Measurements from ENCODE around the gene COG6.

Gene COG6

DNA sequence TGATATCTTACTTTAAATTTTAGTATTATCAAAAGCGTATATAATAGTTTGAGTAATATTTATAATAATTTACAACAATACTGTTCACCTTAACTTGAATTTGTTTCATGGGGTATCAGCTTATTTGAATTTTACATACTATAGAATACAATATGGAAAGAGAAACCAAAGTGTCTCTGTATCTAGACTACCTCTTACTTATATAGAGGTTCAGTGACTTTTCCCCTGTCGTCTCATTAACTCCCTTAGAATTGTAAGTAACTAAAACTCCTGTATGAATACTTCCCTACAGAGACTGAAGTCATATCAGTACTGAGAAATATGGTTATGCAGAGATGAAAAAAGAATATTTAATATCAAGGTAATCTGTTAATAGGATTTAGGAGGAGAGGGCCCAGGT, 26.8 kb downstream of the COG6 start:
- no peak for DNase-seq (ENCODE audit: low read depth in 2 of 2)

DNA sequence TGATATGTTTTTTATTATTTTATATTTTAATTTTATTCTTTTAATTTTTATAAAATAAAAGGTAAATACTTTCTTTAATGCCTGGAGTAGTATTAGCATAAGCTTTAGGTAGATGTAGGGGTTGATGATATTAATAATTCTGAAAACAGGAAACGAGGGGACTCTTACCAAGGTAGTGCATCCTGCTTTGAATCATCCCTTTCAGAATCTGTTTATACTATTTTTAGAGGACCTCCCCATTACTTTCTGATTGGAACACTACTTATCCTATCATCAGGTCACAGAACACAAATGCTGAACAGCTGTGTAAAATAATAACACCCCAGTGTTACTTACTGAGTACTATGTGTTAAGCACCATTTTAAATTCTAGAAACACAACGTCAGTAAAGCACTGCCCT, 27.3 kb downstream of the COG6 start:
- DNase-seq (ENCODE audit: low read depth in 2 of 2), result no peak

DNA sequence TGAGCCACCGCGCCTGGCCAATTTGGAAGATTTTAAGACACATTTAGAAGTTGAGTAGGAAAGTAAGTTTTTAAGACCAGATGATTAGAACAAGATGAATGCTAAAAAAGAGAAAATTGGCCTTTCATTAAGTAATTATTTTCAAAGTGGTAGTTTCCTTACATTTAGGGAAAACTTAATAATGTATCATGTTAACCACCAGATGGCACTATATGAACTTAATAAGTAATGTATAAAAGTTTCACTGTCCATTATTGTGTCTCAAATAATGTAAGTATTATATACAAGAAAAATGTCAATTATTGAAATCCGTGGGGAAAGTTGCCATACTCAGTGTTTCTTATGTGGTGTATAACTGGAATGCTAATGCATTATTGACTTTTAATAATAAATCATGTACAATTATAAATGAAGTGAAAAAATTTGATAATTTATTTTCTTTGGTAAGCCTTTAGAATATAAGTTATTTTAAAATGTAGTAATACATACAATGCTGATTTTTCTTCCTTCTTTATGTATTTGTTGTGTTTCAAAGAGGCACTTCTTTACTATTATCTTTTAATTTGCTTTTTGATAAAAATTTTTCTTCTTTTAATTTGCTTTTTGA, 29.2 kb downstream of the COG6 start:
- no peak for DNase-seq (ENCODE audit: low read depth in 2 of 2)

- DNase-seq (ENCODE audit: low read depth in 2 of 2), result no peak
Observed at GRCh38 chr13:39685652-39686051, 30.2 kb downstream of the COG6 start.

DNA sequence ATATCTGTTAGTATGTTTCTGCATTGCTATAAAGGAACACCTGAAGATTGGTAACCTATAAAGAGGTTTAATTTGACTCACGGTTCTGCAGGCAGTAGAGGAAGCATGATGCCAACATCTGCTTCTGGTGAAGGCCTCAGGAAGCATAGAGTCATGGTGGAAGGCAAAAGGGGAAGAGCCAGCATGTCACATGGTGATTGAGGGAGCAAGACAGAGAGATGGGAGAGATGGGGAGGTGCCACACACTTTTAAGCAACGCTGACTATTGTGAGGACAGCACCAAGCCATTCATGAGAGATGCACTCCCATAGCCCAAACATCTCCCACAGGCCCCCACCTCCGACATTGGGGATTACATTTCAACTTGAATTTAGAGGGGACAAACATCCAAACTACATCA, 32.8 kb downstream of the COG6 start:
- no peak for DNase-seq (ENCODE audit: low read depth in 2 of 2)

DNA sequence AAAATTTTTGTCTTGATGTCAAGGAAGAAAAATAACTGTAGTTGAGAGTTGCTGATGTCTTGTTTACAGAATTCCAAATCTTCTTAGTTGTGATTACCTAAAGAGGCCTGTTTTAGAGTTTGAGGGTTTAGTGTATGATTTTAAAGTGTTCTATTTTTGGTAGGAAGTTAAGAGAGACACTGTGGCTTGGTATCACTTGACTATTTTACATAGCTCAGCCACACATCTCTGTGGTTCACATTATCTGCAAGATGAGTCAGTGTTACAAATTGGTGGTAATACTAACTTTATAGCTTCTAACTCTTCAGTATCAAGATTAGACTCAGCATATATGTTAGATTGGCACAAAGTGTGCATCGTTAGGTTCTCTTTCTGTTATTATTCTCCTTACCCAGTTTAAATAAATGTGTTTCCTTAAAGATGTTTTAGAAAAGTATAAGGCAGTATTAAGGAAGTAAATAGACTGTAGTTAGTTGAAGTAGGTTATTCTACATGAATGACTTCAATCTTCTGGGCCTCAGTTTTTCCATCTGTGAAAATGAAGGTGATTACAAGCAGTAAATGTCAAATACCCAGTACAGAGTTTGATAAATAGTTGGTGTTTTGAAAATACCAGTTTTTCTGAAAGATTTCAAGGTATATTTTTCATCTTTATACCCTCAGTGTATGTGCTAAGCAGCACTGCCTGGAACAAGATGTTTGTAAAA, 33.4 kb downstream of the COG6 start:
- no peak for DNase-seq (ENCODE audit: low read depth in 2 of 2)

DNA sequence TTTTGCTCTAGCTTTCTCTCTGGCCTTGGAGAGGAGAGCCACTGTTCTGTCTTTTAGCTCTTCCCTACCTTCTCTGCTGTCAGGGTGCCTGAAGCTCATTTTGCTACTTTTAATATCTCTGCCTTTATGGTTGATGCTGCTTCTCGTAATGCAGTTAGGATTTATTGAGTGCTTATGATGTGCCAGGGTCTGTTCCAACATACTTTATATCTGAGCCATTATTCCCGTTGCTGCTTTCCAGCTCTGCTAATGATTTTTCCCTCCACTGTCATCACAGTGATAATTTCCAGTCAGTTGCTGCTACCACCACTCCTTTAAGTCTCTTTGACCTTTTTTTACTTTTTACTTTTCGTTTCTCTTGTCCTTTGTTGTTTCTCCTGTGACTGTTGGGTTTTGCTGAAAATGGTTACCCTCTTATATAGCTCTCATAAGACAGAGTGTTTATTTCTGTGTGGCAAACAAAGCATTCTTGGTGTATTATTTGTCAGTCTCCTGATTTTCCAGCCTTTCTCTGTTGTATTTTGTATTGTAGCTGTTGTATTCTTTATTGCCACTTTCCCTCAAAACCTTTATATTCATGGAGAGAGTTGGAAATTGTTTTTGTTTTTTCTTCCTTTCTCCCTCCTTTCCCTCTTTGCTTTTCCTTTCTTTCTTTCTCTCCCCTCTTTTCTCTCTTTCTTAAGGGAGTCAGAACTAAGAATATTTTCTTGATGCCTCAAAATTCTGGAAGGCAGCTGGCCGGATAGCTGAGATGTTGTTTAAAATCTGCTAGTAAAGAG, 37.4 kb downstream of the COG6 start:
- no peak for DNase-seq (ENCODE audit: low read depth in 2 of 2)

GRCh38 chr13:39699274-39699673, 43.8 kb downstream of the COG6 start:
- no peak for DNase-seq (ENCODE audit: low read depth in 2 of 2)

GRCh38 chr13:39712626-39713025, 57.2 kb downstream of the COG6 start:
- DNase-seq (ENCODE audit: low read depth in 2 of 2), result no peak

DNA sequence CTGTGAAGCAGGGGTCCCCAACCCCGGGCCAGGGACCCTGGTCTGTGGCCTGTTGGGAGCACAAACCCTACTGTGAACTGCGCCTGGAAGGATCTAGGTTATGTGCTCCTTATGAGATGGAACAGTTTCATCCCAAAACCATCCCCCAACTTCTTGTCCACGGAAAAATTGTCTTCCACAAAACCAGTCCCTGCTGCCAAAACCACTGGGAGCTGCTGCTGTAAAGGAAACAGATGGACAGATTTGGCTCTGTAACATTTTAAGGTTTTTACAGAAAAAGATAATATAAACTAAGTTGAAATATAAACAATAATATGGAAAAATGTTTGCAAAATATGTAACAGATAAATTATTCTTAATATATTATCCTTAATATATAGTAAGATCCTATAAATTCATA, 73.7 kb downstream of the COG6 start:
- no peak for DNase-seq (ENCODE audit: low read depth in 2 of 2)

DNA sequence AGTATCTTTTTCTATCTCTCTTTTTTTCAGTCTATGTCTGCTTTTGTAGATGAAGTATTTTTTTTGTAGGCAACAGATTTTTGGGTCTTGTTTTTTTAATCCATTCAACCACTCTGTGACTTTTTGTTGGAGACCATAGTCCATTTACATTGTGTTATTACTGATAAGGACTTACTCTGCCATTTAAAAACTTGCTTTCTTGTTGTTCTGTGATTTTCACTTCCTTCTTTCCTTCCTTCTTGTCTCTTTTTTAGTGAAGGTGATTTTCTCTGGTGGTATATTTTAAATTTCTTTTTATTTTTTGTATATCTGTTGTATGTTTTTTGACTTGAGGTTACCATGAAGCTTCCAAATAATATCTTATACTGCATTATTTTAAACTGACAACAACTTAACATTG, 79.5 kb downstream of the COG6 start:
- no peak for DNase-seq (ENCODE audit: low read depth in 2 of 2)

DNA sequence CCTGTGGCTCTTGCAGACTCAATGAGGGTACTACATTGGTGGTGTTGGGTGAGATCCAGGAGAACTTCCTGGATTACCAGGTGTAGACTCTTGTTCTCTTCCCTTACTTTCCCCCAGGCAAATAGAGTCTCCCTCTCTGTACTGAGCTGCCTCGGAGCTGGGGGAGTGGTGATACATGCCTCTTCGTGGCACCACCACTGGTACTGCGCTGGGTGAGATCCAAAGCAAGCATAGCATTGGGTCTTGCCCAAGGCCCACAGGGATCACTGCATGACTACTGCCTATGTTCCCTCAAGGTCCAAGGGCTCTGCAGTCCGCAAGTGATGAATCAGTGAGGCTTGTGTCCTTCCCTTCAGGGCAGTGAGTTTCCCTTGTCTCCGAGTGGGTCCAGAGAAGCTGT, 81.6 kb downstream of the COG6 start:
- DNase-seq (ENCODE audit: low read depth in 2 of 2), result no peak

GRCh38 chr13:39740761-39741160, 85.3 kb downstream of the COG6 start:
- no peak for DNase-seq (ENCODE audit: low read depth in 2 of 2)

GRCh38 chr13:39748961-39749360, 93.5 kb downstream of the COG6 start:
- no peak for DNase-seq (ENCODE audit: low read depth in 2 of 2)

DNA sequence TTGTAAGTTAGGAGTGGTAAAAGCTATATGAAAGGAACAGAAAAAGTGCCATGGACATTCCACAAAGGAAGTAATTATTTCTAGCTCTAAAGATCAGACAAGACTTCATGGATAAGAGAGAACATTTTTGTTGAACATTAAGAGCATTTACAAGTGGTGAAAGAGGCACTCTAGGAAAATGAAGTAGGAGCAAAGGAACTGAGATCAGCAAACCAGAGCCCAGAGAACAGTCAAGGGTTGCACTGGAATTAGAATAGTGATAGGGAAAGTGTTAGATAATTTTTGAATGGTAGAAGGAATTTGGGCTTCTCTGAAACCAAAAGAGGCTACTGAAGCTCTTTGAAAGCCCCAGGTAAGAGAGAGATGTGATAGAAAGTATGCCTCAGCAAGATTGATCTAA, 94.1 kb downstream of the COG6 start:
- no peak for DNase-seq (ENCODE audit: low read depth in 2 of 2)

DNA sequence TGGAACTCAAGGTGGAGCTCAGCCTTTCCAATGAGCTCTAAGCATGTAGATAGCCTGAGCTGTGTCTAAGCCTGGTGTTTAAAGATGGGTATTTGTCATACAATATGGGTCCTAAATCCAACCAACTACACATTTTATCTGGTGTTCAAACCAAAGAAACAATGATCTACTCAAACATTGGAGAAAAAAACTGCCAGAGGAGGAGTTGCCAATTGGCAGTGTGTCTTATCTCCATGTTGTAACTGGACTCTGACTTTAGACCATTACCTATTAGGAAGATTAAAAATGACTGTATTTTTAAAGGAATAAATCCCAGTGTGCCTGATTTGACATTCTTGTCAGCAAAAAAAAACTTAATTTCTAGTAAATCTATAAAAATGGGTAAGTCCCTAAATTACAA, 96.3 kb downstream of the COG6 start:
- DNase-seq (ENCODE audit: low read depth in 2 of 2), result no peak

DNA sequence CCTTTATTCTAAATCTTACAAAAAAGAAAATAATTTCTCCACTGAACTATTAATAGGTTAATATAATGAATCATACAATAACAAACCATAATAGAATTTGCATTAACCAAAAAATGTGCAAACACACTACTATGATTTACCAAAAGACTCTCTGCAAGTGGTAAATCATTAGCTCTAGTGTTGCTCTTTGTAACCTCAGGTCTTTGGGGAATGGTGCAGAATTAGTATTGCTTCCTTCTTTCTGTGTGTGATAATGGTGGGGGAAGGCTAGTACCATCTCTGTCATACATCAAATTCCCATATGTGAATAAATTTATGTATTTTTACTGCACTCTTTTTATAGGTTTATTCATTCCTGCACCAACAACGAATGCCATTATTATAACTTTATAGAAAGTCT, 105.1 kb downstream of the COG6 start:
- no peak for DNase-seq (ENCODE audit: low read depth in 2 of 2)

DNA sequence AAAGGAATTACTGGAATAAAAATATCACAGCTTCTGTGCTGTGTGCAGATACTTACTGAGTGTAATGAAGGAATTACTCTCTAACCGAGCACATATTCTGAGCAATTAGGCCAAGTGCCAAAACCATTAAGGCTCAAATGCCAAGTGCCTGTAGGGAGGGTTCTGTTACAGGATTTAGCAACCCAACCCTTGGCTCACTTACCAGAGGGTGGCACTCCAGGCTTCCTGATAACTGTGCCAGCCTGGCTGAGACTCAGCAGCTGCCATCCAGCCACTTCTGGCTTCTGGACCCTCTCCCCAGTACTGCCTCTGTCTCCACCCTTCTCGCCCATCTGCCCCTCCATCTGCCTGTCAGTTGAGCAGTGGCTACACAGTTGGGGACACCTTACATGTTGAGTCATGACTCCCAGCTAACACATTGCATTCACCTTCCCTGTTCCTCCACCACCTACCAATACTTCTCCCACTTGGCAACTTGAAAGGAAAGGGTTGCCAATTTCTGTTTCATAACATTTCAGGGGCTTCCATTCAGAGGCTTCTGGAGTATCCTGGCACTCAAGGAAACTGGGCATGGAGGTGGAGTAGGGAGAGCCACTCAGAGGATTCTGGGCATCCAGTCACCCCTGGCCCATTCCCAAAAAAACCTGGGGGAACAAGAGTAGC, 110.5 kb downstream of the COG6 start:
- no peak for DNase-seq (ENCODE audit: low read depth in 2 of 2)

DNA sequence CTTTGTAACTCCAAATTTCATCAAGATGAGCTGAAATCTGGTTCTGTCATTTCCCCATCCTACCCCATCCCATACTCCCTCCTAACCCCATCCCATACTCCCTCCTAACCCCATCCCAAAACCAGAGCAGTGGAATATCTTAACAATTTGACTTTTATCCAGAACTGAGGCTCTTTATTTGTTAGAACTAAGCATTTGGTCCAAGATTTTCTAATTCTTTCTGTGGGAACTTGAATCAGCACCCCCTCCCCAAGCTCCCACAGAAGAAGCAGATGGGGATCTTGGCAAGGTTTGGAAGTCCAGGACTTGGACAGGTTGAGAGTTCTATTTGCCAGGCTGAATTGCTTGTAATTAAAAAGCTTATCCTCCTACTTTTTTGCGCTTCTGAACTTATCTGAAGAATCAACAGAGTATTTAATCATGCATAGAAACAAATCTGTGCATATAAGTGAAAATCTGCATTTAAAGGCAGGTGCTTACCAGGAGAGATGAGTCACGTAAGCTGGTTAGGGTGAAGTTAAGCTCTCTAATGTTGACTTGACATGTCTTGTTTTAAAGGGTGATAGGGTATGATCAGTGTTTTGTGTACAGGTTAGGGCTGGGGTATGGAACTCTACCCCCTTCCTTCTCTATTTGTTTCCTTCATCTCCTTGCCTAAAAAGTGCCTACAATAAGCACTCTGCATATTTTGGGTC, 111.1 kb downstream of the COG6 start:
- no peak for DNase-seq (ENCODE audit: low read depth in 2 of 2)

GRCh38 chr13:39767791-39768517, 112.5 kb downstream of the COG6 start:
- DNase-seq (ENCODE audit: low read depth in 2 of 2), result no peak

DNA sequence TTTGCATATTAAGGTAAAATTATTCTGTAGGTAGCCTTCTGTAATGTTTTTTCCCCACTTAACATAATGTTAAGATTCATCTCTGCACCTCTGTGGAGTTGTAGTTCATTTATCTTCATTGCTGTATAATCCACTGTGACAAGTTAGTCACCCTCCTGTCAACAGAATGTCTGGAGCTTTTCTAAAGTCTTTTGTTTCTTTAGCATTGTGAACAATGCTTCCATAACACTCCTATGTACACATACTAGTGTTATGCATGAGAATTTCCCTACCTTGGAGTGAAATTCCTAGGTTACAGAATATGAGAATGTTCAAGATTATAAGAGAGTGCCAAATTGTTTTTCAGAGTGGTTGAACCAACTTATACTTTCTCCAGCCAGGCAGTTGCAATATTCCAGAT, 113.5 kb downstream of the COG6 start:
- DNase-seq (ENCODE audit: low read depth in 2 of 2), result no peak

Measured in stimulated activated CD8-positive, alpha-beta memory T cell treated with anti-CD3 and anti-CD28 coated beads, Interleukin-15, amount 100 ng/mL, for 4 hours (primary cell).